ENCODE results near the gene RASGEF1C.

RASGEF1C gene

GRCh38 chr5:180180421-180180820 is 28.6 kb downstream of the RASGEF1C start:
- H3K36me3 ChIP-seq (ENCODE audit: insufficient read depth, low read length): no peaks in the 10 kb centered on the region
- TF ChIP-seq EZH2 (IDR thresholded peaks at IDR 0.05) (no peak), POLR2AphosphoS5 (IDR thresholded peaks at IDR 0.05; ENCODE audit: borderline replicate concordance, low read depth, low read length) (no peak), FOXP2 (optimal IDR thresholded peaks at IDR 0.05; ENCODE audit: control extremely low read depth, extremely low read length, insufficient read depth) (no peak)
- no peaks in the 10 kb centered on the region for H3K9me3 ChIP-seq (ENCODE audit: low read depth, low read length)
- no peak overlapping the region for H3K4me3 ChIP-seq
- no peak overlapping the region for H3K27ac ChIP-seq
- no peak for DNase-seq (ENCODE audit: low read depth, low spot score)
- H3K9ac ChIP-seq (ENCODE audit: insufficient read length): no peak overlapping the region

- H3K9ac ChIP-seq (ENCODE audit: insufficient read length): no peak overlapping the region
- H3K27ac ChIP-seq: no peak overlapping the region
- H3K4me3 ChIP-seq: no peak overlapping the region
- no peak for DNase-seq (ENCODE audit: low read depth, low spot score)
- H3K36me3 ChIP-seq (ENCODE audit: insufficient read depth, low read length): no peaks in the 10 kb centered on the region
- TF ChIP-seq FOXP2 (optimal IDR thresholded peaks at IDR 0.05; ENCODE audit: control extremely low read depth, extremely low read length, insufficient read depth) (no peak), EZH2 (IDR thresholded peaks at IDR 0.05) (no peak), POLR2AphosphoS5 (IDR thresholded peaks at IDR 0.05; ENCODE audit: borderline replicate concordance, low read depth, low read length) (no peak)
- H3K9me3 ChIP-seq (ENCODE audit: low read depth, low read length): no peaks in the 10 kb centered on the region
These were observed 29.3 kb downstream of the RASGEF1C start for GRCh38 chr5:180179442-180180420.

GRCh38 chr5:180178531-180179441 is 30.2 kb downstream of the RASGEF1C start:
- H3K4me3 ChIP-seq: no peak overlapping the region
- DNase-seq (ENCODE audit: low read depth, low spot score): no peak
- TF ChIP-seq POLR2AphosphoS5 (IDR thresholded peaks at IDR 0.05; ENCODE audit: borderline replicate concordance, low read depth, low read length): no peak
- TF ChIP-seq EZH2 (IDR thresholded peaks at IDR 0.05): no peak
- no peak for TF ChIP-seq FOXP2 (optimal IDR thresholded peaks at IDR 0.05; ENCODE audit: control extremely low read depth, extremely low read length, insufficient read depth)
- H3K9ac ChIP-seq (ENCODE audit: insufficient read length): no peak overlapping the region
- no peaks in the 10 kb centered on the region for H3K36me3 ChIP-seq (ENCODE audit: insufficient read depth, low read length)
- H3K27ac ChIP-seq: no peak overlapping the region
- H3K9me3 ChIP-seq (ENCODE audit: low read depth, low read length): no peaks in the 10 kb centered on the region

- TF ChIP-seq POLR2AphosphoS5 (IDR thresholded peaks at IDR 0.05; ENCODE audit: borderline replicate concordance, low read depth, low read length): no peak
- no peak for TF ChIP-seq EZH2 (IDR thresholded peaks at IDR 0.05)
- TF ChIP-seq FOXP2 (optimal IDR thresholded peaks at IDR 0.05; ENCODE audit: control extremely low read depth, extremely low read length, insufficient read depth): no peak
- H3K27ac ChIP-seq: no peak overlapping the region
- no peak overlapping the region for H3K9ac ChIP-seq (ENCODE audit: insufficient read length)
- H3K36me3 ChIP-seq (ENCODE audit: insufficient read depth, low read length): no peaks in the 10 kb centered on the region
- no peak overlapping the region for H3K4me3 ChIP-seq
- no peak for DNase-seq (ENCODE audit: low read depth, low spot score)
- H3K9me3 ChIP-seq (ENCODE audit: low read depth, low read length): no peaks in the 10 kb centered on the region
These were observed 32.8 kb downstream of the RASGEF1C start for GRCh38 chr5:180176191-180176590.

- no peak for DNase-seq (ENCODE audit: low read depth, low spot score)
- no peak overlapping the region for H3K27ac ChIP-seq
- H3K9ac ChIP-seq (ENCODE audit: insufficient read length): no peak overlapping the region
- no peaks in the 10 kb centered on the region for H3K9me3 ChIP-seq (ENCODE audit: low read depth, low read length)
- TF ChIP-seq FOXP2 (optimal IDR thresholded peaks at IDR 0.05; ENCODE audit: control extremely low read depth, extremely low read length, insufficient read depth) (no peak), EZH2 (IDR thresholded peaks at IDR 0.05) (no peak), POLR2AphosphoS5 (IDR thresholded peaks at IDR 0.05; ENCODE audit: borderline replicate concordance, low read depth, low read length) (no peak)
- no peak overlapping the region for H3K4me3 ChIP-seq
- no peaks in the 10 kb centered on the region for H3K36me3 ChIP-seq (ENCODE audit: insufficient read depth, low read length)
These were observed 34.0 kb downstream of the RASGEF1C start for GRCh38 chr5:180175015-180175431.

- Histone ChIP-seq H3K27ac (no peak overlapping the region), H3K36me3 (ENCODE audit: insufficient read depth, low read length) (no peaks in the 10 kb centered on the region), H3K9me3 (ENCODE audit: low read depth, low read length) (no peaks in the 10 kb centered on the region), H3K9ac (ENCODE audit: insufficient read length) (no peak overlapping the region), H3K4me3 (no peak overlapping the region)
- TF ChIP-seq FOXP2 (optimal IDR thresholded peaks at IDR 0.05; ENCODE audit: control extremely low read depth, extremely low read length, insufficient read depth) (no peak), POLR2AphosphoS5 (IDR thresholded peaks at IDR 0.05; ENCODE audit: borderline replicate concordance, low read depth, low read length) (no peak), EZH2 (IDR thresholded peaks at IDR 0.05) (no peak)
- DNase-seq (ENCODE audit: low read depth, low spot score): no peak
These were observed 34.4 kb downstream of the RASGEF1C start for GRCh38 chr5:180174587-180174972.

GRCh38 chr5:180173875-180174586 is 35.0 kb downstream of the RASGEF1C start:
- Histone ChIP-seq H3K9me3 (ENCODE audit: low read depth, low read length) (no peaks in the 10 kb centered on the region), H3K36me3 (ENCODE audit: insufficient read depth, low read length) (no peaks in the 10 kb centered on the region), H3K9ac (ENCODE audit: insufficient read length) (no peak overlapping the region), H3K27ac (no peak overlapping the region), H3K4me3 (no peak overlapping the region)
- no peak for DNase-seq (ENCODE audit: low read depth, low spot score)
- TF ChIP-seq POLR2AphosphoS5 (IDR thresholded peaks at IDR 0.05; ENCODE audit: borderline replicate concordance, low read depth, low read length): no peak

GRCh38 chr5:180173198-180173544 is 35.8 kb downstream of the RASGEF1C start:
- Histone ChIP-seq H3K27ac (no peak overlapping the region), H3K36me3 (ENCODE audit: insufficient read depth, low read length) (no peaks in the 10 kb centered on the region), H3K9me3 (ENCODE audit: low read depth, low read length) (no peaks in the 10 kb centered on the region), H3K9ac (ENCODE audit: insufficient read length) (no peak overlapping the region), H3K4me3 (no peak overlapping the region)
- TF ChIP-seq EZH2 (IDR thresholded peaks at IDR 0.05) (no peak), FOXP2 (optimal IDR thresholded peaks at IDR 0.05; ENCODE audit: control extremely low read depth, extremely low read length, insufficient read depth) (no peak), POLR2AphosphoS5 (IDR thresholded peaks at IDR 0.05; ENCODE audit: borderline replicate concordance, low read depth, low read length) (no peak)
- DNase-seq (ENCODE audit: low read depth, low spot score): no peak
